GDM1 (cell line): Measurements from ENCODE around the gene CPO.

Experiments
- DNase-seq: peaks from one replicate; lab custom pipeline; 2025; lab: John Stamatoyannopoulos, UW

The CPO gene

DNA sequence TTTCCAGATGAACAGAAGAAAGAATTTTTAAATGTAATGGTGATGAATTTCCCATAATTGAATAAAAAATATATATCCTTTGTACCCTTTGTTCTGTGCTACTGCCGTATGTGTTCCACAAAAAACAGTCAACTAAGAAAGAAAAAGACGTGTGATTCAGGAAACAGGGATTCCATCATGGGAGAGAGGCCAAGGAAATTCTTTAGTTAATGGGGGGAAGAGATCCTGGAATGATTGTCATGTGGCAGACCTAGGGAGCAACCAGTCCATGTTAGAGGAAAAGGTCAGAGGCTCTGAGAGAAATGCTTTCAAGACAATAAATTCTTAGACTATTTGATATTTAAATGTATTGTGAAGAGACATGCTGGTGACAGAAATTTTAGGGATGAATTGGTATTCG, 76.6 kb downstream of the CPO start:
- DNase-seq, result no peak
